ENCODE data around the gene CDIP1.

CDIP1 gene

DNA sequence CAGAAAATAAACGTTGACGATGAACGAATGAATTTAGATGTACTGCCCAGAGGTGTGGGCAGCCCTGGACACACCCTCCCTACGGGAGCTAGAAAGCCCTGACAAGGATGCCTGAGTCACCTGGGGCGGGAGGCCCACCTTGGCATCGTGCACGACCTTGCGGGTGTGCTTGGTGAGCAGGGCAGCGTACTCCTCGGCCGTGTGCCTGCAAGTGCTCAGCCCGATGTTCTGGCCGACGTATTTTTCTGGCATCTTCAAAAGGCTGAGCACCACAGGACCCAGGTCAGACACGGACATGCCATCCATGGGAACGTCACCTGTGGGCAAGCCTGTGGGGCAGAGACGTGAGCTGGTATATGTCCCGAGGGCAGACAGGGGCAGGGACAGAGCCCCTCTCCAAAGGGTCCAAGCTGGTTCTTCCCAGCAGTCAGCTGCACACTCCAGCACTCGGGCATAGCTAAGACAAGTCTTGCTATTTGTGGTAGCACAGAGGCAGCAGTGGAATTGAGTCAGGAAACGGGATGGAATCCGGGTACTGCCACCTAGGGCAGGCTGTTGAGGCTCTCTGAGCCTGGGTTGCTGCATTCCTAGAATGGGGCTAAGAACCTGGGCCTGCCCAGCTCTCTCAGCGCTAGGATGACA is 74.9 kb downstream of the CDIP1 start:
- Histone ChIP-seq H3K9ac (ENCODE audit: low read depth, low read length, poor library complexity, severe bottlenecking) (no peak overlapping the region), H3K27me3 (ENCODE audit: insufficient read depth, low read length, poor library complexity, severe bottlenecking) (no peaks in the 10 kb centered on the region), H3K79me2 (ENCODE audit: insufficient read depth, low read length) (no peaks in the 10 kb centered on the region), H2AFZ (ENCODE audit: low read length) (no peak overlapping the region), H3K9me2 (replicated peaks; ENCODE audit: low read depth, low read length) (no peaks in the 10 kb centered on the region), H3K4me3 (ENCODE audit: low read length, poor library complexity, severe bottlenecking) (no peak overlapping the region), H3K9me3 (ENCODE audit: insufficient read depth, low read depth, low read length) (no peaks in the 10 kb centered on the region), H3F3A (ENCODE audit: low read depth) (no peaks in the 10 kb centered on the region), H4K20me1 (ENCODE audit: insufficient read depth, low read length, poor library complexity, severe bottlenecking) (no peaks in the 10 kb centered on the region), H3K36me3 (ENCODE audit: insufficient read depth, low read length) (no peaks in the 10 kb centered on the region), H3K4me1 (ENCODE audit: insufficient read depth, low read length, poor library complexity, severe bottlenecking) (no peaks in the 10 kb centered on the region), H3K4me2 (ENCODE audit: low read depth, low read length, poor library complexity, severe bottlenecking) (no peak overlapping the region)
- TF ChIP-seq EZH2phosphoT487 (IDR thresholded peaks at IDR 0.05; ENCODE audit: borderline replicate concordance): no peak
- TF ChIP-seq, protein P1, sequence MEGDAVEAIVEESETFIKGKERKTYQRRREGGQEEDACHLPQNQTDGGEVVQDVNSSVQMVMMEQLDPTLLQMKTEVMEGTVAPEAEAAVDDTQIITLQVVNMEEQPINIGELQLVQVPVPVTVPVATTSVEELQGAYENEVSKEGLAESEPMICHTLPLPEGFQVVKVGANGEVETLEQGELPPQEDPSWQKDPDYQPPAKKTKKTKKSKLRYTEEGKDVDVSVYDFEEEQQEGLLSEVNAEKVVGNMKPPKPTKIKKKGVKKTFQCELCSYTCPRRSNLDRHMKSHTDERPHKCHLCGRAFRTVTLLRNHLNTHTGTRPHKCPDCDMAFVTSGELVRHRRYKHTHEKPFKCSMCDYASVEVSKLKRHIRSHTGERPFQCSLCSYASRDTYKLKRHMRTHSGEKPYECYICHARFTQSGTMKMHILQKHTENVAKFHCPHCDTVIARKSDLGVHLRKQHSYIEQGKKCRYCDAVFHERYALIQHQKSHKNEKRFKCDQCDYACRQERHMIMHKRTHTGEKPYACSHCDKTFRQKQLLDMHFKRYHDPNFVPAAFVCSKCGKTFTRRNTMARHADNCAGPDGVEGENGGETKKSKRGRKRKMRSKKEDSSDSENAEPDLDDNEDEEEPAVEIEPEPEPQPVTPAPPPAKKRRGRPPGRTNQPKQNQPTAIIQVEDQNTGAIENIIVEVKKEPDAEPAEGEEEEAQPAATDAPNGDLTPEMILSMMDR (conservative IDR thresholded peaks at IDR 0.05; ENCODE audit: low read length): no peak

DNA sequence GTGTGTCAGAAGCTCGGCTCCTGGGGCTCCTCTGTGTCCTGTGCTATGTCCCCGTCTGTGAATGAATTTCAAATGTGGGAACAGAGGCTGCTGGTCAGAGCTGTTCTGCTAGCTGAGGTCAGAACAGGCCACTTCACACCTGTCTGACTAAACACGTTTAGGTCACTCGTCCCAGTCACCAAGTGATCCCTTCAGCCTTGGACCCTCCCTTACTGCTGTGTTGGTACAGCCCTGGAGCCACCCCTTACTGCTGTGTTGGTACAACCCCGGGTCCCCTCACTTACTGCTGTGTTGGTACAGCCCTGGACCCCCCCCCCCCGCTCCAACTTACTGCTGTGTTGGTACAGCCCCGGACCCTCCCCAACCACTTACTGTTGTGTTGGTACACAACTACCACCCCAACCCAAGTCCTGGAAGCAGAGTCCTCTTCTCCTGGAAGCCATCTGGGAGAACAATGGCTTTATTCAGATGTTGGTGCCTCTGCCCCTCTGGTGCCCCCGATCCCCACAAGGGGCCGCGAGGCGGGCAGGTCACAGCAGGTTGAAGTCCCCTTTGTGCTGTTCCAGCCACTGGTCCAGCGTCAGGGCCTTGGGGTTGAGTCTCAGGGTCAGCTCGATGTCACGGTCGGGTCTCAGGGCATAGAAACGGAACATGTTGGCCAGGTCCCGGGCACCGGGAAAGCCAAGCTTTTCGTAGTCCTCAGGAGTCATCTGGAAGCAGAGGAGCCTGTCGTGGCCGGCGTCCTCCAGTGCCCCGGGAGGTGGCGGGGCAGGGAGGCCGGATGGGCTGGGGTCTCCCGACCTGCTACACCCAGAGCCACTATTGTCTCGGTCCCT is 77.1 kb downstream of the CDIP1 start:
- H3K9me2 ChIP-seq (replicated peaks; ENCODE audit: low read depth, low read length): no peaks in the 10 kb centered on the region
- H3K9me3 ChIP-seq (ENCODE audit: insufficient read depth, low read depth, low read length): no peaks in the 10 kb centered on the region
- H3K4me1 ChIP-seq (ENCODE audit: insufficient read depth, low read length, poor library complexity, severe bottlenecking): no peaks in the 10 kb centered on the region
- TF ChIP-seq, protein P1 (conservative IDR thresholded peaks at IDR 0.05; ENCODE audit: low read length): no peak
- TF ChIP-seq EZH2phosphoT487 (IDR thresholded peaks at IDR 0.05; ENCODE audit: borderline replicate concordance): no peak
- no peaks in the 10 kb centered on the region for H4K20me1 ChIP-seq (ENCODE audit: insufficient read depth, low read length, poor library complexity, severe bottlenecking)
- H3K9ac ChIP-seq (ENCODE audit: low read depth, low read length, poor library complexity, severe bottlenecking): no peak overlapping the region
- no peaks in the 10 kb centered on the region for H3F3A ChIP-seq (ENCODE audit: low read depth)
- no peak overlapping the region for H3K4me2 ChIP-seq (ENCODE audit: low read depth, low read length, poor library complexity, severe bottlenecking)
- H3K36me3 ChIP-seq (ENCODE audit: insufficient read depth, low read length): no peaks in the 10 kb centered on the region
- no peaks in the 10 kb centered on the region for H3K79me2 ChIP-seq (ENCODE audit: insufficient read depth, low read length)
- H3K27me3 ChIP-seq (ENCODE audit: insufficient read depth, low read length, poor library complexity, severe bottlenecking): no peaks in the 10 kb centered on the region
- no peak overlapping the region for H2AFZ ChIP-seq (ENCODE audit: low read length)
- no peak overlapping the region for H3K4me3 ChIP-seq (ENCODE audit: low read length, poor library complexity, severe bottlenecking)

DNA sequence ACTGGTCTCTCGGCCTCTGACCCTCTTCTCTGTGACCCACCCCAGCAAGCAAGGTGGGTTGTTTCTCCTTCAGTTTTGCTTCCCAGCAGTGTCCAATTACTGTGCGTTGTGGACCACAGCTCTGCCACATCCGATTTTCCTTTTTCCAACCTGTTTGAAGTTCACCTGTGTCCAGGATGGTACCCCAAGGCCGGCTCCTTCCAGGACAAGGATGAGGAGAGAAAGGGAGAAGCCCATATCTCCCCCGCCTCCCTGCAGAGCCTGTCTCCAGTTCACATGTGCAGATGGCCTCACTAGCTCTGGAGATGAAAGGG is 77.7 kb downstream of the CDIP1 start:
- Histone ChIP-seq H3K4me1 (ENCODE audit: insufficient read depth, low read length, poor library complexity, severe bottlenecking) (no peaks in the 10 kb centered on the region), H3K9ac (ENCODE audit: low read depth, low read length, poor library complexity, severe bottlenecking) (no peak overlapping the region), H3K9me3 (ENCODE audit: insufficient read depth, low read depth, low read length) (no peaks in the 10 kb centered on the region), H3F3A (ENCODE audit: low read depth) (no peaks in the 10 kb centered on the region), H3K9me2 (replicated peaks; ENCODE audit: low read depth, low read length) (no peaks in the 10 kb centered on the region), H2AFZ (ENCODE audit: low read length) (no peak overlapping the region), H3K27me3 (ENCODE audit: insufficient read depth, low read length, poor library complexity, severe bottlenecking) (no peaks in the 10 kb centered on the region), H4K20me1 (ENCODE audit: insufficient read depth, low read length, poor library complexity, severe bottlenecking) (no peaks in the 10 kb centered on the region), H3K4me2 (ENCODE audit: low read depth, low read length, poor library complexity, severe bottlenecking) (no peak overlapping the region), H3K79me2 (ENCODE audit: insufficient read depth, low read length) (no peaks in the 10 kb centered on the region), H3K4me3 (ENCODE audit: low read length, poor library complexity, severe bottlenecking) (no peak overlapping the region), H3K36me3 (ENCODE audit: insufficient read depth, low read length) (no peaks in the 10 kb centered on the region)
- TF ChIP-seq, protein P1 (conservative IDR thresholded peaks at IDR 0.05; ENCODE audit: low read length): no peak
- no peak for TF ChIP-seq EZH2phosphoT487 (IDR thresholded peaks at IDR 0.05; ENCODE audit: borderline replicate concordance)
